Erythroblast (primary cell): ENCODE measurements around the gene SIPA1.

Experiments used
- GATA1 ChIP-seq: IDR thresholded peaks from 2 replicates; pipeline ENCODE4 v1.6.1; 2011; ENCODE audit warnings: low read depth, mild to moderate bottlenecking, control low read depth, low read length, moderate library complexity
- POLR2A ChIP-seq: IDR thresholded peaks from 2 replicates; pipeline ENCODE4 v1.6.1; 2011; ENCODE audit warnings: mild to moderate bottlenecking, low read length

DNA sequence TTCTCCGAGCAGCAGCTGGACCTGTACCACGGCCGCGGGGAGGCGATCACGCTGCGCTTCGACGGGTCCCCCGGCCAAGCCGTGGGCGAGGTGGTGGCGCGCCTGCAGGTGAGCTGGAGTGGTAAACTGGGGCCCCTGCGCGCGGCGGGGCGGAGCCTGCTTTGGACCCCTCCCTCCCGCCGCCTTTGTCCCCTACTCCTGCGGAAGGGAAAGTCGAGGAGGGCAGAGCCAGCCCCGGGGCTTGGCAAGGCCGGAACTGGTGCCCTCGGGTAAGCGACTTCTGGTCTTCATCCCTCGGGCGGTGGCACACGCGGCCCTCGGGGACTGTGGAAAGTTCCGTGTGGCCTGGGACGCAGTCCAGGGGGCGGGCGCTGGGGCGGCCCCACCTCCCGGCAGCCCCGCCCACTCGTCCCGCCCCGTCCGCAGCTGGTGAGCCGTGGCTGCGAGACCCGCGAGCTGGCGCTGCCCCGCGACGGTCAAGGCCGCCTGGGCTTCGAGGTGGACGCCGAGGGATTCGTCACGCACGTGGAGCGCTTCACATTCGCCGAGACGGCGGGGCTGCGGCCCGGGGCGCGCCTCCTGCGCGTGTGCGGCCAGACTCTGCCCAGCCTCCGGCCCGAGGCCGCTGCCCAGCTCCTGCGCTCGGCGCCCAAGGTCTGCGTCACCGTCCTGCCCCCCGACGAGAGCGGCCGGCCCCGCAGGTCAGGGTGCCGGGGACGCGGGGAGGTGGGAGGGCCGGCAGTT lies 9.2 kb downstream of the SIPA1 start:
- TF ChIP-seq POLR2A = no peak
- no peak for TF ChIP-seq GATA1
